ENCODE data around the gene DTNB.
"Not testable (repeated sequence)": the region's sequence is repeated elsewhere in the genome, so short reads cannot be mapped to it uniquely, and the experiment has no call there.

- not testable (repeated sequence) for TF ChIP-seq CTCF, POLR2A (IDR thresholded peaks at IDR 0.05)
These were observed 39.6 kb downstream of the DTNB start for GRCh38 chr2:25633801-25634200.

Measured in uterus (tissue), 2 donors.